ENCODE measurements around the gene HOXA5. TPM values are rescaled to one million over a fixed set of nuclear protein-coding genes. Genes with fewer than 3 reads are reported as not detected.

Gene HOXA5
- total RNA-seq, 4 donors from 2014 or later, result 18.3 to 89.8 (median 31.6) TPM

GRCh38 chr7:27160546-27161213 lies 17.2 kb upstream of the HOXA5 start:
- H3K4me3 ChIP-seq, result peak overlapping the region; percentile 30 to 62 (median 48)
- in situ Hi-C loops (cut with MboI; ENCODE audit: low pct_ligation_motif_present in 1 of 4, low pct_unique_long_range_greater_than_20kb in 1 of 4, low sequenced_read_pairs in 3 of 4) (loop anchor here in 3 of 4 donors (25.0 kb wide), 3 partner anchors 798 to 1298 kb away; no protein-coding TSS in a partner anchor), intact Hi-C loops (cut with DNase I; ENCODE audit: low total_unique reads) (loop anchor here (2.0 to 10.0 kb wide), 2 partner anchors 792 to 1306 kb away; no protein-coding TSS in a partner anchor)
- H3K27ac ChIP-seq, result peak overlapping the region; percentile 95 to 99 (median 98)
- no peaks in the 10 kb centered on the region for H3K9me3 ChIP-seq
- DNase-seq, result peak; percentile 94
- TF ChIP-seq POLR2AphosphoS5 (IDR thresholded peaks at IDR 0.05) (no peak), CTCF (IDR thresholded peaks at IDR 0.05) (peak; percentile 100), EP300 (IDR thresholded peaks at IDR 0.05; ENCODE audit: low read depth) (no peak), POLR2A (IDR thresholded peaks at IDR 0.05) (peak; percentile 27)
- WGBS, 2 donors (ENCODE audit: low coverage in 1 of 2), result 1% methylated on average over 39 of the region's 54 CpGs; no CpG with 5 or more reads in 1 of the 2 donors
- peaks cover 18% of the 10 kb centered on the region for H3K27me3 ChIP-seq
- H3K36me3 ChIP-seq, result no peaks in the 10 kb centered on the region
- H3K4me1 ChIP-seq, result peaks cover 4 to 41% (median 19%) of the 10 kb centered on the region in 4 donors

- Histone ChIP-seq H3K4me1 (peaks cover 5 to 46% (median 24%) of the 10 kb centered on the region in 4 donors), H3K36me3 (no peaks in the 10 kb centered on the region), H3K4me3 (peak overlapping the region in 3 of 4 donors; percentile 38 to 62 (median 58)), H3K9me3 (no peaks in the 10 kb centered on the region), H3K27me3 (peaks cover 24% of the 10 kb centered on the region), H3K27ac (peak overlapping the region; percentile 95 to 99 (median 98))
- in situ Hi-C loops (cut with MboI; ENCODE audit: low pct_ligation_motif_present in 1 of 4, low pct_unique_long_range_greater_than_20kb in 1 of 4, low sequenced_read_pairs in 3 of 4) (loop anchor here in 3 of 4 donors (25.0 kb wide), 3 partner anchors 798 to 1298 kb away; no protein-coding TSS in a partner anchor), intact Hi-C loops (cut with DNase I; ENCODE audit: low total_unique reads) (loop anchor here (2.0 to 10.0 kb wide), 2 partner anchors 791 to 1305 kb away; no protein-coding TSS in a partner anchor)
- WGBS, 2 donors (ENCODE audit: low coverage in 1 of 2), result 20 to 39% methylated on average over 1 to 23 of the region's 23 CpGs
- DNase-seq, result peak; percentile 37
- TF ChIP-seq EP300 (IDR thresholded peaks at IDR 0.05; ENCODE audit: low read depth) (no peak), POLR2AphosphoS5 (IDR thresholded peaks at IDR 0.05) (no peak), CTCF (IDR thresholded peaks at IDR 0.05) (no peak), POLR2A (IDR thresholded peaks at IDR 0.05) (no peak)
These were observed 16.7 kb upstream of the HOXA5 start for GRCh38 chr7:27160145-27160545.

- no peaks in the 10 kb centered on the region for H3K36me3 ChIP-seq
- H3K4me3 ChIP-seq, result peak overlapping the region in 3 of 4 donors; percentile 38 to 62 (median 58)
- peak overlapping the region; percentile 95 to 99 (median 98) for H3K27ac ChIP-seq
- peaks cover 10 to 52% (median 30%) of the 10 kb centered on the region in 4 donors for H3K4me1 ChIP-seq
- in situ Hi-C loops (cut with MboI; ENCODE audit: low pct_ligation_motif_present in 1 of 4, low pct_unique_long_range_greater_than_20kb in 1 of 4, low sequenced_read_pairs in 3 of 4) (loop anchor here in 3 of 4 donors (5.0 to 25.0 kb wide), 5 partner anchors 787 to 1297 kb away; no protein-coding TSS in a partner anchor), intact Hi-C loops (cut with DNase I; ENCODE audit: low total_unique reads) (loop anchor here (2.0 to 10.0 kb wide), 2 partner anchors 791 to 1305 kb away; no protein-coding TSS in a partner anchor)
- TF ChIP-seq EP300 (IDR thresholded peaks at IDR 0.05; ENCODE audit: low read depth) (no peak), POLR2AphosphoS5 (IDR thresholded peaks at IDR 0.05) (peak in 1 of 3 donors; percentile 7), POLR2A (IDR thresholded peaks at IDR 0.05) (no peak)
- H3K9me3 ChIP-seq, result no peaks in the 10 kb centered on the region
- 42 to 51% methylated on average over 15 to 27 of the region's 27 CpGs for WGBS, 2 donors (ENCODE audit: low coverage in 1 of 2)
- peak; percentile 19 for DNase-seq
- peaks cover 30% of the 10 kb centered on the region for H3K27me3 ChIP-seq
These were observed 16.0 kb upstream of the HOXA5 start for GRCh38 chr7:27159266-27160144.

- Histone ChIP-seq H3K36me3 (no peaks in the 10 kb centered on the region), H3K27ac (peak overlapping the region; percentile 95 to 99 (median 98)), H3K9me3 (no peaks in the 10 kb centered on the region), H3K27me3 (peaks cover 37% of the 10 kb centered on the region), H3K4me1 (peaks cover 16 to 61% (median 38%) of the 10 kb centered on the region in 4 donors), H3K4me3 (peak overlapping the region in 3 of 4 donors; percentile 52 to 60 (median 58))
- DNase-seq, result peak; percentile 33
- 23 to 44% methylated on average over 21 to 34 of the region's 35 CpGs for WGBS, 2 donors (ENCODE audit: low coverage in 1 of 2)
- in situ Hi-C loops (cut with MboI; ENCODE audit: low pct_ligation_motif_present in 1 of 4, low pct_unique_long_range_greater_than_20kb in 1 of 4, low sequenced_read_pairs in 3 of 4), result loop anchor here in 3 of 4 donors (5.0 to 25.0 kb wide), 5 partner anchors 786 to 1296 kb away; no protein-coding TSS in a partner anchor
- peak in 1 of 3 donors; percentile 16 for TF ChIP-seq POLR2AphosphoS5 (IDR thresholded peaks at IDR 0.05)
- TF ChIP-seq CTCF (IDR thresholded peaks at IDR 0.05), result no peak
- intact Hi-C loops (cut with DNase I; ENCODE audit: low total_unique reads), result no loop called here
These were observed 15.2 kb upstream of the HOXA5 start for GRCh38 chr7:27158436-27159265.
